Measurements from ENCODE around the gene BEGAIN. TPM values are rescaled to one million over a fixed set of nuclear protein-coding genes. Genes with fewer than 3 reads are reported as not detected.
A peak's percentile ranks its signal among the peaks of the same experiment; 100 is the strongest.

BEGAIN gene
- total RNA-seq, 5 donors from 2014 or later (not counting 1 experiment from before 2014, with no cell fraction given) = 0.23 to 1.9 (median 1.6) TPM; not detected in 1

DNA sequence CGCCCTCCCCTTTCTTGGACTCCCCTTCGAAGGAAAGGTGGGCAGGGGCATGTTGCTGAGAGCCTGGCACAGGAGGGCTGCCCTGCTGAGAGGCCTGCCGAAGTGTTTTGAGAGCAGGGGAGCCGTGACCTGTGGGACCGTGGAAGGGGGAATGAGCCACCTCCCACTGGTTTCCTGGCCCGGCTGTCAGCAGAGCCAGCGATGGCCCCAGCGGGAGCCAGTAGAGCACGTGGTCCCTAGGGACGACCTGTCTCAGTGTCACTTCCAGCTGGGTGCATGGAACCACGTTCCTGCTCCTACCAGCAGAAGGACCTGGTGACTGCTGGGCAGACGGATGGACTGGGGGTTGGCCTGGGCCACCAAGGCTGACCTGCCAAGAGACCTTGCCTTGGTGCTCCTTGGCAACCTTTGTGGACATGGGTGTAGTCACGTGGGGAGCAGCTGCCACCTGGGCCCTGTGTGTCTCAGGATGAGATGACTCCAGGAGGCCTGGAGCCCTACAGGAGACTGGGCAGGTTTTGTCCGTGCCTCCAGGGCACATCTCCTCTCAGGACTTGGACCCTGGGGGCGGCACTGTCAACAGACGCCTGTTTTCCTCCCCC is 34.6 kb downstream of the BEGAIN start:
- no peaks in the 10 kb centered on the region for H3K36me3 Mint-ChIP-seq
- peaks cover 0 to 11% of the 10 kb centered on the region in 2 experiments for H3K27me3 ChIP-seq (replicated peaks in 1 of 2; ENCODE audit: control insufficient read depth in 2 of 2, extremely low read depth in 1 of 2, insufficient read depth in 2 of 2, low read length in 1 of 2)
- H3K9me3 Mint-ChIP-seq = no peaks in the 10 kb centered on the region
- POLR2A ChIA-PET = no interaction called here
- DNase-seq (no peak), ATAC-seq (replicated peaks in 1 of 4) (no peak)
- H3K27me3 Mint-ChIP-seq = no peaks in the 10 kb centered on the region
- H3K36me3 ChIP-seq (ENCODE audit: control insufficient read depth in 2 of 2, extremely low read depth in 1 of 2, insufficient read depth in 1 of 2, low read length in 1 of 2) = no peaks in the 10 kb centered on the region
- no peak overlapping the region for H3K27ac ChIP-seq (ENCODE audit: low read length)
- WGBS (ENCODE audit: insufficient coverage) = 79% methylated on average over 15 of the region's 16 CpGs
- peaks cover 9 to 18% (median 17%) of the 10 kb centered on the region in 3 donors for H3K4me1 Mint-ChIP-seq
- H3K4me1 ChIP-seq (ENCODE audit: control insufficient read depth in 1 of 2, extremely low read depth in 1 of 2, insufficient read depth in 2 of 2, low read length in 2 of 2) = peaks cover 2 to 29% of the 10 kb centered on the region in 2 experiments
- H3K4me3 Mint-ChIP-seq = no peak overlapping the region
- no peak overlapping the region for H3K27ac Mint-ChIP-seq
- CTCF ChIA-PET = no interaction called here
- no peak overlapping the region for H3K4me3 ChIP-seq (ENCODE audit: control insufficient read depth in 1 of 2, extremely low read depth in 1 of 2, low read length in 1 of 2)
- H3K9me3 ChIP-seq = no peaks in the 10 kb centered on the region

- H3K36me3 Mint-ChIP-seq = no peaks in the 10 kb centered on the region
- ChIA-PET CTCF (no interaction called here), POLR2A (no interaction called here)
- Histone ChIP-seq H3K4me3 (ENCODE audit: control insufficient read depth in 1 of 2, extremely low read depth in 1 of 2, low read length in 1 of 2) (no peak overlapping the region), H3K36me3 (ENCODE audit: control insufficient read depth in 2 of 2, extremely low read depth in 1 of 2, insufficient read depth in 1 of 2, low read length in 1 of 2) (no peaks in the 10 kb centered on the region), H3K4me1 (ENCODE audit: control insufficient read depth in 1 of 2, extremely low read depth in 1 of 2, insufficient read depth in 2 of 2, low read length in 2 of 2) (peaks cover 2 to 42% of the 10 kb centered on the region in 2 experiments), H3K27me3 (replicated peaks in 1 of 2; ENCODE audit: control insufficient read depth in 2 of 2, extremely low read depth in 1 of 2, insufficient read depth in 2 of 2, low read length in 1 of 2) (peaks cover 0 to 11% of the 10 kb centered on the region in 2 experiments), H3K9me3 (no peaks in the 10 kb centered on the region), H3K27ac (ENCODE audit: low read length) (no peak overlapping the region)
- no peaks in the 10 kb centered on the region for H3K9me3 Mint-ChIP-seq
- no peak for ATAC-seq (replicated peaks in 1 of 4)
- no peak overlapping the region for H3K27ac Mint-ChIP-seq
- no peaks in the 10 kb centered on the region for H3K27me3 Mint-ChIP-seq
- peaks cover 18 to 30% (median 29%) of the 10 kb centered on the region in 3 donors for H3K4me1 Mint-ChIP-seq
- no peak overlapping the region for H3K4me3 Mint-ChIP-seq
- no peak for DNase-seq
- WGBS (ENCODE audit: insufficient coverage) = 88% methylated on average over 9 of the region's 11 CpGs
These were observed 36.2 kb downstream of the BEGAIN start for GRCh38 chr14:100551056-100551455.

DNA sequence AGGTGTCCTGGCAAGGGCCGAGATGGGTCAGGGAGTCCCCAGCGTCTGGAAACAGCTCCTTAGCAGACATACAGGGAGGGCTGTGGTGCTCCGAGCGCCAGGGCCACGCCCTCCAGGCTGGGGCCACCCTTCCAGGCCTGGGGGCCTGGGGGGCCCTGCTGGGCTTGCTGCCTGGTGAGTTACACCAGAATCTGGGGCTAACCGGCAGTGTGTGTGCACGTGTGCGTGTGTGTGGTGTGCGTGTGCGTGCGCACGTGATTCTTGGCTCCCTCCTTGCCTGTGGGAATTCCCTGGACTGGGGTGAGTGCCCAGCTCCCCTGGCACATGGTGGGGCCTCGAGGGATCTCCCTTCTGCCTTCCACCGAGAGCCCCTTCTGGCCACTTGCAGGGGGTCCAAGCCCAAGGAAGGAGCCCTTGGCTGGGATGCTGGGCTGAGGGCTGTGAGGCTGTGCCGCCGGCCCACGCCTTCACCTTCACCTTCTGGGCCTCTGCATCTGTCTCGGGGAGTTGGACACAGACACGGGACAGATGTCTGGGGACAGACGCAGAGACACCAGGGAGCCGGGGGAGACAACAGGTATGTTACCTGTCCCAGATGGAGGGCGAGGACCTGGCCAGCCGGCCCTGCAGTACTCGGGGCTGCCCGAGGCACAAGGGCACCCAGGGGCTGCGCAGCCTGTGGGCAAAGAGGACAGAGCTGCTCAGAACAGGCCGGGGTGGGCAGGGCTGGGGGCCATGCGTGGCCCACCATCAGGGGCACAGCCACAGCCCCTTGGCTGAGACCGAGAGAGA is 37.2 kb downstream of the BEGAIN start:
- no peaks in the 10 kb centered on the region for H3K27me3 Mint-ChIP-seq

DNA sequence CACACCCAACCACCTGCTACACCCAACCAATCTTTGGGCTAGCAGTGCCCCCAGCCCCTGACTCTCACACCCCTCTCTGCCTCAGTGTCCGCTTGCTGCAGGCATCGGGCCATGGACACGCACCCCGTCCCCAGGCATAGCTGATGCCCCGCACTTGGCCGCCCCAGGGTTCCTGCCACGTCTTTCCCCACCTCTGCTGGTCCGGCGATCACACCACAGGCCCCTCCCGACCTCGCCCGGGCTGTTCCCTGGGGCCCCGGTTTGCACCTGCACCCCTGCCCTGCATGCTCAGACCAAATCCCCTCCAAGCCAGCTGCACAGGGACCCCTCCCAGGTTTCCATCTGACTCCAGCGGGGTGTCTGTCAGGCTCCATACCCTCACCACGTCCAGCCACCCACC is 38.3 kb downstream of the BEGAIN start:
- Mint-ChIP-seq H3K27me3 (no peaks in the 10 kb centered on the region), H3K27ac (peak overlapping the region in 1 of 2 donors; percentile 23), H3K36me3 (no peaks in the 10 kb centered on the region), H3K4me1 (peaks cover 21 to 39% (median 38%) of the 10 kb centered on the region in 3 donors), H3K9me3 (no peaks in the 10 kb centered on the region), H3K4me3 (peak overlapping the region in 1 of 3 donors; percentile 77)
- DNase-seq = no peak
- Histone ChIP-seq H3K4me1 (ENCODE audit: control insufficient read depth in 1 of 2, extremely low read depth in 1 of 2, insufficient read depth in 2 of 2, low read length in 2 of 2) (peaks cover 2 to 45% of the 10 kb centered on the region in 2 experiments), H3K9me3 (no peaks in the 10 kb centered on the region), H3K4me3 (ENCODE audit: control insufficient read depth in 1 of 2, extremely low read depth in 1 of 2, low read length in 1 of 2) (no peak overlapping the region), H3K27ac (ENCODE audit: low read length) (peak overlapping the region; percentile 89), H3K36me3 (ENCODE audit: control insufficient read depth in 2 of 2, extremely low read depth in 1 of 2, insufficient read depth in 1 of 2, low read length in 1 of 2) (no peaks in the 10 kb centered on the region), H3K27me3 (replicated peaks in 1 of 2; ENCODE audit: control insufficient read depth in 2 of 2, extremely low read depth in 1 of 2, insufficient read depth in 2 of 2, low read length in 1 of 2) (peaks cover 0 to 4% of the 10 kb centered on the region in 2 experiments)
- ATAC-seq (replicated peaks in 1 of 4) = no peak
- ChIA-PET CTCF (no interaction called here), POLR2A (no interaction called here)
- WGBS (ENCODE audit: insufficient coverage) = 89% methylated on average over 15 of the region's 15 CpGs

More for the DNA sequence above, 37.2 kb downstream of the BEGAIN start:
- ATAC-seq (replicated peaks in 1 of 4) (no peak), DNase-seq (no peak)
- 88% methylated on average over 27 of the region's 29 CpGs for WGBS (ENCODE audit: insufficient coverage)
- ChIA-PET POLR2A (no interaction called here), CTCF (no interaction called here)
- Mint-ChIP-seq H3K4me3 (no peak overlapping the region), H3K9me3 (no peaks in the 10 kb centered on the region), H3K4me1 (peaks cover 21 to 39% (median 38%) of the 10 kb centered on the region in 3 donors), H3K36me3 (no peaks in the 10 kb centered on the region), H3K27ac (no peak overlapping the region)
- H3K36me3 ChIP-seq (ENCODE audit: control insufficient read depth in 2 of 2, extremely low read depth in 1 of 2, insufficient read depth in 1 of 2, low read length in 1 of 2) = no peaks in the 10 kb centered on the region
- H3K27me3 ChIP-seq (replicated peaks in 1 of 2; ENCODE audit: control insufficient read depth in 2 of 2, extremely low read depth in 1 of 2, insufficient read depth in 2 of 2, low read length in 1 of 2) = peaks cover 0 to 7% of the 10 kb centered on the region in 2 experiments
- no peak overlapping the region for H3K27ac ChIP-seq (ENCODE audit: low read length)
- no peaks in the 10 kb centered on the region for H3K9me3 ChIP-seq
- peaks cover 2 to 49% of the 10 kb centered on the region in 2 experiments for H3K4me1 ChIP-seq (ENCODE audit: control insufficient read depth in 1 of 2, extremely low read depth in 1 of 2, insufficient read depth in 2 of 2, low read length in 2 of 2)
- H3K4me3 ChIP-seq (ENCODE audit: control insufficient read depth in 1 of 2, extremely low read depth in 1 of 2, low read length in 1 of 2) = no peak overlapping the region

DNA sequence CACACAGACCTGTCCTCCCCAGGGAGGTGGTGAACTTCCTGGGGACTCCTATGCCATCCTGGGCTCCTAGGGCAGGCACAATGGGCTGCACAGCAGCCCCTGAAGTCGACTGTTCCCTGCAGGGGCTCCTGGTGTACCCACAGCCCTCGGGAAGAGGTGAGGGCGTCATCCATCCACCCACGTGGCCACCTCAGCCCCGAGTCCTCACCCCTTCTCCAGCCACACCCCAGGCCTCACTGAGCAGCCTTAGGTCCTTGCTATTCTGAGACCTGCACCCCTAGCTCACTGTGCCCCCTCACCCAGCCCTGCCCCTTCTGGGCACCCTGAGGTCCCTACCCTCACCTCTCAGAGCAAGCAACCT is 38.9 kb downstream of the BEGAIN start:
- Mint-ChIP-seq H3K4me1 (peaks cover 21 to 39% (median 38%) of the 10 kb centered on the region in 3 donors), H3K4me3 (peak overlapping the region in 1 of 3 donors; percentile 77), H3K27ac (peak overlapping the region in 1 of 2 donors; percentile 91), H3K9me3 (no peaks in the 10 kb centered on the region), H3K36me3 (no peaks in the 10 kb centered on the region), H3K27me3 (no peaks in the 10 kb centered on the region)
- Histone ChIP-seq H3K36me3 (ENCODE audit: control insufficient read depth in 2 of 2, extremely low read depth in 1 of 2, insufficient read depth in 1 of 2, low read length in 1 of 2) (no peaks in the 10 kb centered on the region), H3K4me3 (ENCODE audit: control insufficient read depth in 1 of 2, extremely low read depth in 1 of 2, low read length in 1 of 2) (peak overlapping the region in 1 of 2 donors; percentile 14), H3K27me3 (replicated peaks in 1 of 2; ENCODE audit: control insufficient read depth in 2 of 2, extremely low read depth in 1 of 2, insufficient read depth in 2 of 2, low read length in 1 of 2) (peaks cover 0 to 4% of the 10 kb centered on the region in 2 experiments), H3K9me3 (no peaks in the 10 kb centered on the region), H3K27ac (ENCODE audit: low read length) (peak overlapping the region; percentile 89), H3K4me1 (ENCODE audit: control insufficient read depth in 1 of 2, extremely low read depth in 1 of 2, insufficient read depth in 2 of 2, low read length in 2 of 2) (peaks cover 2 to 44% of the 10 kb centered on the region in 2 experiments)
- WGBS (ENCODE audit: insufficient coverage) = 42% methylated on average over 5 of the region's 5 CpGs
- ATAC-seq (replicated peaks in 1 of 4) = no peak
- ChIA-PET CTCF (interaction anchor here in 1 of 2 donors (0.6 kb wide), 1 partner anchor 445 kb away, joined by 3 read pairs; no protein-coding TSS in a partner anchor), POLR2A (no interaction called here)
- DNase-seq = no peak

DNA sequence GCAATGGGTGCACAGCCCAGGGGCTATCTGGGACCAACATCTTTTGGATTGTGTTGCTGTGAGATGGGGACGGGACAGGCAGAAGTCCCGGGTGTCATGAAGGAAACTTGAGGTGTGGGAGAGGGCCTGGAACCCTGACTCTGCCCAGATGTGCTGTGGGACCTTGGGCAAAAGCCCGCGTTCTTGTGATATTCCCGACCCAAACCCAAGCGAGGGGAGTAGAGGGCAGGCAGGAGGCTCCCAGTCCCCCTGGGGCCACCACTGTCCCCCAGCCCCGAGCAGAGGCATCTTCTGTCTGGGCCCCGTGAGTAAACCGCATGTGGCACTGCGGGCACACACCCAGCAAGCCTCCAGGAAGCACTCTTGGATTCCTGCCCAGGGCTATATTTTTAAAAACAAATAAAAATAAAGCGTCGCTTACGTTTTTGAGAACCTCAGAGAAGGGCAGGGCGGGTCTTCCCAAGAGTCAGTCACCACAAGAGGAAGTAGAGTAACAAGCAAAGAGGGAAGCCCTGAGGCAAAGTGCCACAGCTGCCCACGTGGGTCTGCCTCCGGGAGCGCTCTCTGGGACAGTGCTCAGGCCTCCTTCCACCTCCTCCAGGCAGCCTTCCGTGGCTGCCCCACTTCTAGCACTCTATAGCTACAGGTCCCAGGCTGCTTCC is 39.5 kb downstream of the BEGAIN start:
- H3K9me3 ChIP-seq = no peaks in the 10 kb centered on the region
- DNase-seq (peak in 29 of 35 experiments; percentile 11 to 87 (median 56)), ATAC-seq (replicated peaks in 1 of 4) (peak; percentile 11 to 73 (median 58))
- Mint-ChIP-seq H3K4me3 (peak overlapping the region; percentile 28 to 80 (median 77)), H3K27ac (peak overlapping the region; percentile 22 to 91), H3K27me3 (no peaks in the 10 kb centered on the region), H3K36me3 (no peaks in the 10 kb centered on the region), H3K9me3 (no peaks in the 10 kb centered on the region), H3K4me1 (peaks cover 21 to 39% (median 38%) of the 10 kb centered on the region in 3 donors)
- 34% methylated on average over 13 of the region's 18 CpGs for WGBS (ENCODE audit: insufficient coverage)
- POLR2A ChIA-PET = no interaction called here
- CTCF ChIA-PET = interaction anchor here in 1 of 2 donors (0.6 kb wide), 1 partner anchor 445 kb away, joined by 3 read pairs; no protein-coding TSS in a partner anchor
- peak overlapping the region in 1 of 2 donors; percentile 14 for H3K4me3 ChIP-seq (ENCODE audit: control insufficient read depth in 1 of 2, extremely low read depth in 1 of 2, low read length in 1 of 2)
- peaks cover 0 to 3% of the 10 kb centered on the region in 2 experiments for H3K27me3 ChIP-seq (replicated peaks in 1 of 2; ENCODE audit: control insufficient read depth in 2 of 2, extremely low read depth in 1 of 2, insufficient read depth in 2 of 2, low read length in 1 of 2)
- H3K27ac ChIP-seq (ENCODE audit: low read length) = peak overlapping the region; percentile 89
- H3K36me3 ChIP-seq (ENCODE audit: control insufficient read depth in 2 of 2, extremely low read depth in 1 of 2, insufficient read depth in 1 of 2, low read length in 1 of 2) = no peaks in the 10 kb centered on the region
- H3K4me1 ChIP-seq (ENCODE audit: control insufficient read depth in 1 of 2, extremely low read depth in 1 of 2, insufficient read depth in 2 of 2, low read length in 2 of 2) = peaks cover 2 to 44% of the 10 kb centered on the region in 2 experiments

All from T-cell (primary cell).